RWPE2 (cell line): ENCODE data around the gene RRN3.
A peak's percentile ranks its signal among the peaks of the same experiment; 100 is the strongest.
"Not testable (repeated sequence)": the region's sequence is repeated elsewhere in the genome, so short reads cannot be mapped to it uniquely, and the experiment has no call there.

Source experiments
- ATAC-seq: fragments of 200-7000 bp; cut with Tn5 transposase; 3 replicates; pipeline ENCODE4 v1.9.1; 2021; ENCODE audit warnings: low read depth
- DNase-seq: peaks from one replicate; pipeline ENCODE4 v3.0.0-alpha.2; 2020; ENCODE audit warnings: low spot score
- H3K27ac ChIP-seq: fragments of 450-650 bp; 2 replicates; pipeline ENCODE4 v1.5.1; 2017; ENCODE audit warnings: mild to moderate bottlenecking; ENCODE audit not compliant: poor library complexity, severe bottlenecking
- H3K27me3 ChIP-seq: fragments of 250-450 bp; sonication (Bioruptor Pico); 2 replicates; pipeline ENCODE4 v1.5.1; 2021; ENCODE audit warnings: mild to moderate bottlenecking, moderate library complexity; ENCODE audit not compliant: insufficient read depth, poor library complexity, severe bottlenecking
- H3K36me3 ChIP-seq: fragments of 250-450 bp; sonication (Bioruptor Pico); 2 replicates; pipeline ENCODE4 v1.5.1; 2020; ENCODE audit warnings: low read depth, mild to moderate bottlenecking, moderate library complexity
- H3K4me1 ChIP-seq: fragments of 250-450 bp; sonication (Bioruptor Pico); 2 replicates; pipeline ENCODE4 v1.5.1; 2021; ENCODE audit warnings: mild to moderate bottlenecking, moderate library complexity; ENCODE audit not compliant: insufficient read depth, poor library complexity, severe bottlenecking
- H3K4me3 ChIP-seq: fragments of 250-450 bp; sonication (Bioruptor Pico); 2 replicates; pipeline ENCODE4 v1.5.1; 2021; ENCODE audit warnings: mild to moderate bottlenecking, moderate library complexity; ENCODE audit not compliant: severe bottlenecking
- H3K9me3 ChIP-seq: fragments of 250-450 bp; sonication (Bioruptor Pico); 2 replicates; pipeline ENCODE4 v1.5.1; 2021; ENCODE audit warnings: mild to moderate bottlenecking, moderate library complexity; ENCODE audit not compliant: severe bottlenecking
- TF ChIP-seq, protein P1 (sequence below): fragments of 450-650 bp; IDR thresholded peaks from one replicate; pipeline ENCODE4 v1.5.1; 2017; ENCODE audit warnings: mild to moderate bottlenecking, moderate library complexity; ENCODE audit not compliant: poor library complexity, severe bottlenecking

RRN3 gene, protein sequence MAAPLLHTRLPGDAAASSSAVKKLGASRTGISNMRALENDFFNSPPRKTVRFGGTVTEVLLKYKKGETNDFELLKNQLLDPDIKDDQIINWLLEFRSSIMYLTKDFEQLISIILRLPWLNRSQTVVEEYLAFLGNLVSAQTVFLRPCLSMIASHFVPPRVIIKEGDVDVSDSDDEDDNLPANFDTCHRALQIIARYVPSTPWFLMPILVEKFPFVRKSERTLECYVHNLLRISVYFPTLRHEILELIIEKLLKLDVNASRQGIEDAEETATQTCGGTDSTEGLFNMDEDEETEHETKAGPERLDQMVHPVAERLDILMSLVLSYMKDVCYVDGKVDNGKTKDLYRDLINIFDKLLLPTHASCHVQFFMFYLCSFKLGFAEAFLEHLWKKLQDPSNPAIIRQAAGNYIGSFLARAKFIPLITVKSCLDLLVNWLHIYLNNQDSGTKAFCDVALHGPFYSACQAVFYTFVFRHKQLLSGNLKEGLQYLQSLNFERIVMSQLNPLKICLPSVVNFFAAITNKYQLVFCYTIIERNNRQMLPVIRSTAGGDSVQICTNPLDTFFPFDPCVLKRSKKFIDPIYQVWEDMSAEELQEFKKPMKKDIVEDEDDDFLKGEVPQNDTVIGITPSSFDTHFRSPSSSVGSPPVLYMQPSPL

DNA sequence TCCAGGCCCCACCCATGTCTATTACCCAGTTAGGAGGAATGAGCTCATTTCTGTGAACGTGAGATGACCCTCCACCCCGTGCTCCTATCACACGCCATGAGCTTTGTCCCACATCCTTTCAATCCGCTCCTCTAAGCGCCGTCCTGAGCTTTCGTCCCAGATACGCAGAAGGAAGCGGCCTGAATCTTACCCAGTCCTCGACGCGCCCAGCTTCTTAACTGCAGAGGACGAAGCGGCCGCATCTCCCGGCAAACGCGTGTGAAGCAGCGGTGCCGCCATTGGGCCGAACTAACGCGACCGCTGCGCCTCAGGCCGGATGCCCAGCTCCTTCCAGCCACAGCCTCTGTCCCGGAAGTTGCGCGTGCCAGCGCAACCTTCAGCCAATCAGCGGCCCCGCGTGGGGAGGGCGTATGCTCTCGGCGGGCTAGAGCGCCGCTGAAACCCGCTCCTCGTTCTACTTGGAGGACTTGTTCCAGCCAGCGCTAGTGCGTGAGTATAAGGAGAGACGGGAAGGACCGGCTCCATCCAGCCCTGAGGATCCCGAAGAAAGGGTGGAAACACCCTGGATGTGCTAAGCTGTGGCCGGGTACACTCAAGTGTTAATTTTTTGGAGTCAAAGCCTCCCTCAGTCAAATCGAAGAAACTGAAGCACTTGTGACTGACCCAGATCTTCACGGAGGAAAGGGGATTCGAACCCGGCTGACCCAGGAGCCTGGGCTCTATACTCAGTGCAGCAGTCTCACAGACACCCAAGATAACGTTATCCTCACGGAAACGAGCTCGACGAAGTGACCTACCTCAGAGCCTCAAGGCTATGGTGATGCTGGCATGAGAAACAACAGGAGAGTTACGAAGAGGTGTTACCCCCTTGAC, at the start of gene RRN3:
RRN3 (minus strand) TSS at position 318 of the 873 bp plus-strand sequence; CDS start at position 279, 39 bp downstream.
- not testable (repeated sequence) for H3K4me1 ChIP-seq, H3K9me3 ChIP-seq, H3K27me3 ChIP-seq
- H3K4me3 ChIP-seq, result peak within 1 kb of the TSS; percentile 39
- ATAC-seq, result peak; percentile 99
- peak within 1 kb of the TSS; percentile 37 for H3K27ac ChIP-seq
- H3K36me3 ChIP-seq, result peaks cover 26% of the 10 kb centered on the region
- DNase-seq, result peak; percentile 93

DNA sequence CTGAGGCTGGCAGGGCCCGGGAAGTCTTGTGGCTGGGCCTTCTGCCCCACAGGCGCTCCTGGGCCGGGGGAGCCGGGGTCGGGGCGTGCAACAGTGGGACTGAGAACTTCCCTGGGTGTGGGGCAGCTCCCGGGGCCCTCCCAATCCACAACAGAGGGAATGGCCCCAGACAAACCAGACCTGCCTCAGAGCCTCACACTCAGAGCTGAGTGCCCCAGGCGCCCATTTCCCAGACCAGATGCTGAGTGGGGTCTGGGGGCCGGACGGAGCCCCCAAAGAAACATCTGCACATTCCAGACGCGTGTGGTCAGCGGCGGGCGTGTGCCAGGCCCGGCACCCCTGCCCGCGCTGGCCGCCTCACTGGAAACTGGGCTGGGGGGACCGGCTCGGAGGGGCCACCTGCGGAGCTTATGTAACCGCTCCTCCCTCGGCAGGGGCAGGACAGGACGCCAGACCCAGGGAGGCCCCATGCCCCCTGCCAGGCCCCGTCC, 49.6 kb upstream of the RRN3 start:
- not testable (repeated sequence) for H3K36me3 ChIP-seq, DNase-seq, H3K9me3 ChIP-seq, ATAC-seq, H3K27me3 ChIP-seq, H3K4me3 ChIP-seq
- Histone ChIP-seq H3K4me1 (peaks cover 22% of the 10 kb centered on the region), H3K27ac (peak overlapping the region; percentile 68)

DNA sequence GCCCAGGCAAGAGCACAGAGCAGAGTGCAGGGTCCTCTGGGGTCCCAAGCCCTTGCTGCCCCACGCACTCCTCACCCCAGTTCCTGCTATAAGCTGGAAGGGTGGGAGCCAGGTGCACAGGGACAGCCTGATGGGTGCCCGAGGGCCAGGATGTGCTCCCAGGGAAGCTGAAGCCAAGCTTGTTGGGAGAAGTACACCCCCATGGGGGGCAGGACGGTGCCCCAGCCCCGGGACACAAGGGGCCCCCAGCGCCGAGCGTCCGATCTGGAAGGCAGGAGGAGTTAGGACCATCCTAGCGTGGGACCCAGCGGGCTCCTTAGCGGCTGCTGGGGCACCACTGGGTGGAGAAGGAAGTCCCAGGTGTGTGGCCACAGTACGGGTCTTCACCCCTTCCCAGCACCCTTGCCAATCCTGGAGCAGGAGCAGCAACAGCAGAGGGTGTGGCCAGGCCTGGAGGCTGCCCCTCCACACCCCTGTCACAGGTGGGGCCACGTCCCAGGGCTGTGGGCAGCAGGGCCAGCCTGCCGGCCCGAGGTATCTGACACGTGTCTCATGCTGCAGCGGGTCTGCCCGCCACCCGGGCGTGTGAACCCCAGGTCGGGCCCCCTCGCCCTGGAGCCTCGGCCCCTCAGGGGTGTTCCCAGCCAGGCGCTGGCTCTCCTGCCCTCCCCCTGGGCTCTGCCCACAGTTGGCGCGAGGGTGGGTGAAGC, 49.0 kb upstream of the RRN3 start:
- Histone ChIP-seq H3K4me1 (peaks cover 22% of the 10 kb centered on the region), H3K27ac (peak overlapping the region; percentile 68)
- H3K9me3 ChIP-seq, H3K27me3 ChIP-seq, DNase-seq, H3K36me3 ChIP-seq, H3K4me3 ChIP-seq: not testable (repeated sequence)
- peak; percentile 65 for ATAC-seq

DNA sequence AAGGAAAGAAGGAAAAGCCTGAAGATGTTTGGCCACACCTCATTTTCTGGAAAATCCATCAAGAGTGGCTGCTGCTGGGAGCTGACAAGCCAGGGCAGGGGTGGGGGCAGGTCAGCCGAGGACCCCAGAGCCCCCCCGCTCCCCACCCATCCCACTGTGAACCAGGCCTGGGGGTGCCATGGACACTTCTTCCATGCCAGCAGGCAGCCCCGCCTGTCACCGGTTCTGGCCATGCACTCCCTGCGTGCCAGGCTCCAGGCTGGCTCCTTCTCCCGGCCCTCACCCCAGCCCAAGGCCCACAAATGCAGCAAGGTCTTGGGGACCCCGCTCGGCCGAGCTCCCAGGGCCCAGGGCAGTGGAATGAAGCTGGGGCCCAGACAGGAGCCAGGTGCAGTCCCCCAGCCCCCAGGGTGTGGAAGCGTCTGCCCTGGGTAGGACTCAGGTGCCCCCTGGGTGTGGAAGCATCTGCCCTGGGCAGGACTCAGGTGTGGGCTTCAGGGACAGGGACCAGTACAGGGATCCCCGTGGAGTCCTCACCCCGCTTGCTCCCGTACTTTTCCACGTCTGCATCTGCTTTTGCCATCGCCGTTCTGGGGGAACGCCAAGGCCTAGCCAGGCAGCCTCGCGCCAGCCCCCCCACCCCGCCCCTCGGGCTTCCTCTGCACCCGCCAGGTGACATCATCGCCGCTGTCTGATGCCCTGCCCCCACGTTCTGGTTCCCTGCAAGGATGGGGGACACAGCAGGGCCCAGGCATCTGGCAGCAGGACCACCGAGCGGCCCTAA, 48.2 kb upstream of the RRN3 start:
- H3K4me3 ChIP-seq, DNase-seq, ATAC-seq, H3K36me3 ChIP-seq, H3K27me3 ChIP-seq, H3K9me3 ChIP-seq: not testable (repeated sequence)
- peaks cover 18% of the 10 kb centered on the region for H3K4me1 ChIP-seq
- H3K27ac ChIP-seq, result peak overlapping the region; percentile 68

DNA sequence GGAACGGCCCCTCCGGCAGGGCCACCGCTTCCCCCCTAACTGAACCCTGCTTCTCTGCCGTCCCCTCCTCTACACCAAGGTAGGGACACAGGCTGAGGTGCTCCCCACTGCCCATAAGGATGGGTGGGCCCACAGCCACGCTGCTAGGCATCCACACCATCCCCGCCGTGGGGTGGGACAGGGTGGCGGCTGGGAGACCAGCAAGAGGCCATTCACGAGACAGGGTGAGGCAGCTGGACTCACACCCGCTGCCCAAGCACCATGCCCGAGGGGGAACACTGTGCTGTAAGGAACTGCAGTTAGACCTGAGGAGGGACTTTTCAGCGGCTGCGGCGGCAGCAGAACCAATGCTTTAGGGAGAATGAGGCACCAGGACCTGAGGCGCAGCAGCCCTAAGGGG, 47.5 kb upstream of the RRN3 start:
- TF ChIP-seq, protein P1, sequence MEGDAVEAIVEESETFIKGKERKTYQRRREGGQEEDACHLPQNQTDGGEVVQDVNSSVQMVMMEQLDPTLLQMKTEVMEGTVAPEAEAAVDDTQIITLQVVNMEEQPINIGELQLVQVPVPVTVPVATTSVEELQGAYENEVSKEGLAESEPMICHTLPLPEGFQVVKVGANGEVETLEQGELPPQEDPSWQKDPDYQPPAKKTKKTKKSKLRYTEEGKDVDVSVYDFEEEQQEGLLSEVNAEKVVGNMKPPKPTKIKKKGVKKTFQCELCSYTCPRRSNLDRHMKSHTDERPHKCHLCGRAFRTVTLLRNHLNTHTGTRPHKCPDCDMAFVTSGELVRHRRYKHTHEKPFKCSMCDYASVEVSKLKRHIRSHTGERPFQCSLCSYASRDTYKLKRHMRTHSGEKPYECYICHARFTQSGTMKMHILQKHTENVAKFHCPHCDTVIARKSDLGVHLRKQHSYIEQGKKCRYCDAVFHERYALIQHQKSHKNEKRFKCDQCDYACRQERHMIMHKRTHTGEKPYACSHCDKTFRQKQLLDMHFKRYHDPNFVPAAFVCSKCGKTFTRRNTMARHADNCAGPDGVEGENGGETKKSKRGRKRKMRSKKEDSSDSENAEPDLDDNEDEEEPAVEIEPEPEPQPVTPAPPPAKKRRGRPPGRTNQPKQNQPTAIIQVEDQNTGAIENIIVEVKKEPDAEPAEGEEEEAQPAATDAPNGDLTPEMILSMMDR, result no peak
- ATAC-seq (no peak), DNase-seq (no peak)
- H3K9me3 ChIP-seq, result no peaks in the 10 kb centered on the region
- H3K36me3 ChIP-seq, result no peaks in the 10 kb centered on the region
- no peak overlapping the region for H3K4me3 ChIP-seq
- peaks cover 15% of the 10 kb centered on the region for H3K4me1 ChIP-seq
- H3K27ac ChIP-seq, result no peak overlapping the region
- no peaks in the 10 kb centered on the region for H3K27me3 ChIP-seq

DNA sequence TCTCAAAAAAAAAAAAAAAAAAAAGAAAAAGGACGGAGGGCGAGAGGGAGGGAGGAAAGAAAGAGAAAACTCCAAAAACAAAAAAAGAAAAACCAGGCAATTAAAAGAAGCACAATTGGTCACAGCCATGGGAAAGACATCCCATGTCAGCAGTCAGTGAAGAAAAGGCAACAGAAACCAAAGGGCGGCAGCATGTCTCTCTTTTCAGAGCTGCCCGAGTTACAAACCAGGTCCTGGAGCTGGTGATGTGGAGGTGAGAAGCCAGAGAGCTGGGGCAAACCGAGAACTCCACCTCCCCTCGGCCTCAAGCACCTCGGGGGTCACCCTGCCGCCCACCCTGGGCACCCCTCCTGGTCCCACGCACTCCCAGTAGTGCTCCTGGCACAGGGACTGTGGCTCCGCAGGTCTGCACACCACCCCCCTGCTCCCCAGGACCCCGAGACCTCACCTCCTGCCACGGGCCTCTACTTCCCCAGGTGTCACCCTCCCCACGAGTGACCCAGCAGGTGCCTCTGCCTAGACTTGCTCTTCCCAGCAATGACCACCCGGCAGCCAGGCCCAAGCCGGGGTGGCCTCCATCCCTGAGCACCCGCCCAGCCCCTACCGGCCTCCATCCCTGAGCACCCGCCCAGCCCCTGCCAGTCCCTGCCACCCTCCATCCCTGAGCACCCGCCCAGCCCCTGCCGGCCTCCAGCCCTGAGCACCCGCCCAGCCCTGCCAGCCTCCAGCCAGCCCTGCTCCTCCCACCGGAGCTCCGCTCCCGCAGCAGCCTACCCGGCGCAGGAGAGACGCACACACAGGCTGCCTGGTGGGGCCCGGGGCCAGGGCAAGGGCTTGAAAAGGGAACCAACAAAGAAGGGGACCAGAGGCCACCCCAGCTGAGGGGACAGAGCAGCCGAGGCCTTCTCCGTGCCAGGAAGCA, 46.6 kb upstream of the RRN3 start:
- H3K4me1 ChIP-seq, result peaks cover 19% of the 10 kb centered on the region
- H3K27ac ChIP-seq, DNase-seq, H3K9me3 ChIP-seq, H3K27me3 ChIP-seq, ATAC-seq, H3K36me3 ChIP-seq, H3K4me3 ChIP-seq: not testable (repeated sequence)

DNA sequence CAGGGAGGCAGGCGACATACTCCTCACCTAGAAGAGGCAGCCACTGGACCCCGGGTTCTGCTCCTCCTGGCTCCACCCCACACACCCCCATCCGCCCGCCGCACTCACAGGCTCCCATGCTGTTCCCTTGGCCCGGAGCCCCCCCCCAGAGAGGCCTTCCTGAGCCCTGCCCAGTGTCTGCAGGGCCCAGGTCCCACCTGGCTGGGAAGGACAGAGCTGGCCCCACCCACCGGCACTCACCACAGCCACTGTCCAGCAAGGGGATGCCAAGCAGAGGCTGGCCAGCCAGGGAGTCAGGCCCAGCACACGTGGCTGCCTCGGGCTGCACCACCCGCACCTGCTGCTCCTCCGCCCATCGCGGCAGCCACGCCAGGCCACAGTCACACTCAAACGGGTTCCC, 43.4 kb upstream of the RRN3 start:
- not testable (repeated sequence) for H3K36me3 ChIP-seq, H3K4me1 ChIP-seq, H3K4me3 ChIP-seq, H3K27me3 ChIP-seq, ATAC-seq, H3K27ac ChIP-seq, H3K9me3 ChIP-seq
- DNase-seq, result peak; percentile 38

DNA sequence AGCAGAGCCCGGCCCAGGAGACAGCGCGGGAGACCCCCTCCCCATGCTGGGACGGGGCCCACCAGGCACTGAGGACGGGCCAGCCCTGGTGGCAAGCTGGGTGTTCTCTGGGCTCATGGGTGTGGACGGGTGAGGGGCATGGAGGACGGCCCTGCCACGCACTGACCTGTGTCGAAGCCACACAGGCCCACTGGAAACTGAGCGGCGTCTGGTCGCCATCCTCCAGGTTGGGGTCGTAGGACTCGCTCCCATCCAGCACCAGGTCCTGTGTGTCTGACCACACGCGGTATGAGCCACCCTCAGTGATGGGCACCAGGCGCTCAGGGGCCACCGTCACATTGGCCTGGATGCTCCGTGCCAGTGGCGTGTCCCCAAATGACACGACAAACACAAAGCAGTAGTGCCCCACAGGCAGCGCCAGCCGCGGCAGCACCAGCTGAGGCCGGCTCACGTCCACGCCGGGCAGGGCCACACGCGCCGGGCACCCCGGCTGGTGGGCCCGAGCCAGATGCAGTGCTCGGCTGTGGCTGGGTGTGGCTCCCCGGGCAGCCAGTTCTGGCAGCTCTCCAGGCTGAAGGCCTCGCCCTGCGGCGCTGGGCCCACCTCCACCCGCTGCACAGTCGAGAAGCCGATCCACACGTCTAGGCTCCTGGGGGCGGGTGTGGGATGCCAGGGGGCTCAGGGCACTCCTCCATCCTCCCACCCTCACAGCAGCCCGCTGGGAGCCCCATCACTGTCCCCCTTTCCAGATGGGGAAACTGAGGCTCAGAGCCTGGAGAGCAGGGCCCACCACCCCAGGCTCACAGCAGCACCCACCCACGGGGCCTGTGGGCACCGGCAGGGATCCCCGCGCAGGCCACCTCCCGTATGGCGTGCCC, 41.6 kb upstream of the RRN3 start:
- not testable (repeated sequence) for H3K27me3 ChIP-seq, H3K4me3 ChIP-seq, H3K36me3 ChIP-seq, H3K9me3 ChIP-seq, H3K4me1 ChIP-seq, H3K27ac ChIP-seq
- ATAC-seq (peak; percentile 12; the same call in 2 of the 3 replicates), DNase-seq (peak; percentile 29)
